Measurements from ENCODE around the gene MUCL1.
"Not testable (repeated sequence)": the region's sequence is repeated elsewhere in the genome, so short reads cannot be mapped to it uniquely, and the experiment has no call there.

MUCL1 gene

GRCh38 chr12:54863948-54864618 is 9.8 kb downstream of the MUCL1 start:
- H3K27ac ChIP-seq (ENCODE audit: low read depth, low read length): no peak overlapping the region
- no peak overlapping the region for H3K4me3 ChIP-seq (ENCODE audit: low read depth, low read length)
- H3K27me3 ChIP-seq (ENCODE audit: control insufficient read depth, insufficient read depth, low read length): peaks cover 16% of the 10 kb centered on the region
- H3K9ac ChIP-seq (ENCODE audit: low read depth, low read length): no peak overlapping the region
- peaks cover 15% of the 10 kb centered on the region for H3K4me1 ChIP-seq (ENCODE audit: control insufficient read depth, insufficient read depth, low read length)
- no peaks in the 10 kb centered on the region for H3K9me3 ChIP-seq (ENCODE audit: control insufficient read depth, insufficient read depth, low read length)
- H3K36me3 ChIP-seq (ENCODE audit: control insufficient read depth, insufficient read depth, low read length): no peaks in the 10 kb centered on the region

DNA sequence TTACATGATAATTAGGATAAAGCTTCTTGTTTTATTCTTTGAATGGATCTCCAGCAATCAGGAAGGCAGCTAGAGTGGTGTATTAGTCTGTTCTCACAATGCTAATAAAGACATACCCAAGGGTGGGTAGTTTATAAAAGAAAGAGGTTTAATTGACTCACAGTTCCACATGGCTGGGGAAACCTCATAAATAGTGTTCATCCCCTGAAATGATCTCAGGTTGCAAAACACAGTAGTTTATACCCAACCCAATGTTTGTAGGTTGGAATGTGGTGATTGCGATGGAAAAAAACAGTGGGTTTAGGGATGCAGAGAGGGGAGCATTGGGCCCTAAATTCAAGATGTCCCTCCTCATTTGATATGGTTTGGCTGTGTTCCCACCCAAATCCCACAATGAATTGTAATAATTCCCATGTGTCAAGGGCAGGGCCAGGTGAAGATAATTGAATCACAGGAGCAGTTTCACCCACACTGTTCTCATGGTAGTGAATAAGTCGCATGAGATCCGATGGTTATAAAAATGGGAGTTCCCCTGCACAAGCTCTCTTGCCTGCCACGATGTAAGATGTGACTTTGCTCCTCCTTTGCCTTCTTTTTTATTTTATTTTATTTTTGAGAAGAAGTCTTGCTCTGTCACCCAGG is 11.5 kb downstream of the MUCL1 start:
- Histone ChIP-seq H3K36me3 (ENCODE audit: control insufficient read depth, insufficient read depth, low read length) (no peaks in the 10 kb centered on the region), H3K9me3 (ENCODE audit: control insufficient read depth, insufficient read depth, low read length) (no peaks in the 10 kb centered on the region), H3K27ac (ENCODE audit: low read depth, low read length) (no peak overlapping the region), H3K9ac (ENCODE audit: low read depth, low read length) (no peak overlapping the region), H3K4me1 (ENCODE audit: control insufficient read depth, insufficient read depth, low read length) (peaks cover 10% of the 10 kb centered on the region; the same call in 1 of the 2 replicates), H3K4me3 (ENCODE audit: low read depth, low read length) (no peak overlapping the region), H3K27me3 (ENCODE audit: control insufficient read depth, insufficient read depth, low read length) (no peaks in the 10 kb centered on the region)

- Histone ChIP-seq H3K36me3 (ENCODE audit: control insufficient read depth, insufficient read depth, low read length) (no peaks in the 10 kb centered on the region), H3K9ac (ENCODE audit: low read depth, low read length) (no peak overlapping the region), H3K4me3 (ENCODE audit: low read depth, low read length) (no peak overlapping the region), H3K27ac (ENCODE audit: low read depth, low read length) (no peak overlapping the region), H3K27me3 (ENCODE audit: control insufficient read depth, insufficient read depth, low read length) (no peaks in the 10 kb centered on the region), H3K4me1 (ENCODE audit: control insufficient read depth, insufficient read depth, low read length) (peaks cover 10% of the 10 kb centered on the region; the same call in 1 of the 2 replicates), H3K9me3 (ENCODE audit: control insufficient read depth, insufficient read depth, low read length) (no peaks in the 10 kb centered on the region)
Measured at GRCh38 chr12:54868690-54869089, 14.4 kb downstream of the MUCL1 start.

DNA sequence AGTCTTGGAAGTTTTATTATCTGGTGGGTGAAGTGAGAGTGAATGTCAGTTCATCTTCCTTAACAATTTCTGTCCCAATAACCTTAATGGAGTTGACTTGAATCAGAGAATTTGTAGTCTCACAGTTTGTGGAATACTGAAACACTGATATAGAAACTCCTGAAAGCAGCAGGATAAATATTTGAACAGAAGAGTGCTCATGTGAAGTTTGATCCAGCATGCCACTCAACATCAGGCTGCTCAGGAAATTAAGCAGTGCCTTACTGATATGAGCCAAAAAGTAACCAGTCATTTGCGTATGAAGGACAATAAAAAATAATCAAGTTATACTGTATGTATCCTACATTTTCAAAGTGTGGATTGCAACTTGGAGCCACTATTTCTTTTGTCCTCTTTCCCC is 15.7 kb downstream of the MUCL1 start:
- no peak overlapping the region for H3K27ac ChIP-seq (ENCODE audit: low read depth, low read length)
- H3K36me3 ChIP-seq (ENCODE audit: control insufficient read depth, insufficient read depth, low read length): no peaks in the 10 kb centered on the region
- H3K9me3 ChIP-seq (ENCODE audit: control insufficient read depth, insufficient read depth, low read length): no peaks in the 10 kb centered on the region
- no peaks in the 10 kb centered on the region for H3K4me1 ChIP-seq (ENCODE audit: control insufficient read depth, insufficient read depth, low read length)
- no peak overlapping the region for H3K4me3 ChIP-seq (ENCODE audit: low read depth, low read length)
- no peak overlapping the region for H3K9ac ChIP-seq (ENCODE audit: low read depth, low read length)
- H3K27me3 ChIP-seq (ENCODE audit: control insufficient read depth, insufficient read depth, low read length): no peaks in the 10 kb centered on the region

- H3K4me1 ChIP-seq (ENCODE audit: control insufficient read depth, insufficient read depth, low read length): no peaks in the 10 kb centered on the region
- H3K36me3 ChIP-seq (ENCODE audit: control insufficient read depth, insufficient read depth, low read length): no peaks in the 10 kb centered on the region
Measured at GRCh38 chr12:54870617-54871016, 16.3 kb downstream of the MUCL1 start.

GRCh38 chr12:54879150-54879549 is 24.8 kb downstream of the MUCL1 start:
- H3K9me3 ChIP-seq (ENCODE audit: control insufficient read depth, insufficient read depth, low read length): no peaks in the 10 kb centered on the region
- H3K4me1 ChIP-seq (ENCODE audit: control insufficient read depth, insufficient read depth, low read length): no peaks in the 10 kb centered on the region
- H3K27ac ChIP-seq (ENCODE audit: low read depth, low read length): no peak overlapping the region
- H3K27me3 ChIP-seq (ENCODE audit: control insufficient read depth, insufficient read depth, low read length): no peaks in the 10 kb centered on the region
- no peak overlapping the region for H3K9ac ChIP-seq (ENCODE audit: low read depth, low read length)
- H3K36me3 ChIP-seq (ENCODE audit: control insufficient read depth, insufficient read depth, low read length): no peaks in the 10 kb centered on the region
- no peak overlapping the region for H3K4me3 ChIP-seq (ENCODE audit: low read depth, low read length)

More at GRCh38 chr12:54870617-54871016, 16.3 kb downstream of the MUCL1 start:
- Histone ChIP-seq H3K9me3 (ENCODE audit: control insufficient read depth, insufficient read depth, low read length) (no peaks in the 10 kb centered on the region), H3K9ac (ENCODE audit: low read depth, low read length) (no peak overlapping the region), H3K27me3 (ENCODE audit: control insufficient read depth, insufficient read depth, low read length) (no peaks in the 10 kb centered on the region), H3K27ac (ENCODE audit: low read depth, low read length) (no peak overlapping the region), H3K4me3 (ENCODE audit: low read depth, low read length) (no peak overlapping the region)

- Histone ChIP-seq H3K9ac (ENCODE audit: low read depth, low read length) (no peak overlapping the region), H3K27ac (ENCODE audit: low read depth, low read length) (no peak overlapping the region)
Measured at GRCh38 chr12:54879579-54879978, 25.3 kb downstream of the MUCL1 start.

DNA sequence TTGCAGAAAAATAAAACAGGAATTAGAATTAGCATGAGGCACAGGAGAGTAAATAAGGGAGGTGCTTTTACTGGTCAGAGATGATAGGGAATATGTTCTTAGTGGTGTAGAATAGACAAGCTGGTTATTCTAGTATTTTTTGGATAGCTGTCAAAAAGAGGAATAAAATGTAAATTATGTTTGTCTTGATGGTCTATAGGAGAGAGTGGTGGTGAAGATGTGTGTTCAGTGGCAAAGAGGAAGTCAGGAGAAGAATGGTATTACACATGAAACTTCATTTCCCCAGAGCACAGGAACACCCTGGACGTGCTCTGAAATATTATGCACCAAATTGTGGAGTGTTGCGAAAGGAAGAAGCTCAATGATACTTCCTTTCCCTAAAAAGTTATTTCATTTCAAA is 27.8 kb downstream of the MUCL1 start:
- no peak overlapping the region for H3K9ac ChIP-seq (ENCODE audit: low read depth, low read length)
- no peaks in the 10 kb centered on the region for H3K27me3 ChIP-seq (ENCODE audit: control insufficient read depth, insufficient read depth, low read length)
- H3K36me3 ChIP-seq (ENCODE audit: control insufficient read depth, insufficient read depth, low read length): no peaks in the 10 kb centered on the region
- no peak overlapping the region for H3K27ac ChIP-seq (ENCODE audit: low read depth, low read length)
- no peak overlapping the region for H3K4me3 ChIP-seq (ENCODE audit: low read depth, low read length)
- no peaks in the 10 kb centered on the region for H3K4me1 ChIP-seq (ENCODE audit: control insufficient read depth, insufficient read depth, low read length)
- no peaks in the 10 kb centered on the region for H3K9me3 ChIP-seq (ENCODE audit: control insufficient read depth, insufficient read depth, low read length)

More at GRCh38 chr12:54879579-54879978, 25.3 kb downstream of the MUCL1 start:
- Histone ChIP-seq H3K27me3 (ENCODE audit: control insufficient read depth, insufficient read depth, low read length) (no peaks in the 10 kb centered on the region), H3K9me3 (ENCODE audit: control insufficient read depth, insufficient read depth, low read length) (no peaks in the 10 kb centered on the region), H3K36me3 (ENCODE audit: control insufficient read depth, insufficient read depth, low read length) (no peaks in the 10 kb centered on the region), H3K4me3 (ENCODE audit: low read depth, low read length) (no peak overlapping the region), H3K4me1 (ENCODE audit: control insufficient read depth, insufficient read depth, low read length) (no peaks in the 10 kb centered on the region)

GRCh38 chr12:54882597-54882996 is 28.3 kb downstream of the MUCL1 start:
- H3K4me3 ChIP-seq (ENCODE audit: low read depth, low read length); H3K36me3 ChIP-seq (ENCODE audit: control insufficient read depth, insufficient read depth, low read length); H3K27me3 ChIP-seq (ENCODE audit: control insufficient read depth, insufficient read depth, low read length); H3K9me3 ChIP-seq (ENCODE audit: control insufficient read depth, insufficient read depth, low read length); H3K27ac ChIP-seq (ENCODE audit: low read depth, low read length); H3K4me1 ChIP-seq (ENCODE audit: control insufficient read depth, insufficient read depth, low read length); H3K9ac ChIP-seq (ENCODE audit: low read depth, low read length): not testable (repeated sequence)

DNA sequence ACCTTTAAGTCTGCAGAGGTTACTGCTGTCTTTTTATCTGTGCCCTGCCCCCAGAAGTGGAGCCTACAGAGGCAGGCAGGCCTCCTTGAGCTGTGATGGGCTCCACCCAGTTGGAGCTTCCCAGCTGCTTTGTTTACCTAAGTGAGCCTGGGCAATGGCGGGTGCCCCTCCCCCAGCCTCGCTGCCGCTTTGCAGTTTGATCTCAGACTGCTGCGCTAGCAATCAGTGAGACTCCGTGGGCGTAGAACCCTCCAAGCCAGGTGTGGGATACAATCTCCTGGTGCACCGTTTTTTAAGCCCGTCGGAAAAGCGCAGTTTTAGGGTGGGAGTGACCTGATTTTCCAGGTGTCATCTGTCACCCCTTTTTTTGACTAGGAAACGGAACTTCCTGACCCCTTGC is 34.1 kb downstream of the MUCL1 start:
- not testable (repeated sequence) for H3K36me3 ChIP-seq (ENCODE audit: control insufficient read depth, insufficient read depth, low read length); H3K27me3 ChIP-seq (ENCODE audit: control insufficient read depth, insufficient read depth, low read length); H3K9me3 ChIP-seq (ENCODE audit: control insufficient read depth, insufficient read depth, low read length); H3K4me1 ChIP-seq (ENCODE audit: control insufficient read depth, insufficient read depth, low read length); H3K27ac ChIP-seq (ENCODE audit: low read depth, low read length); H3K9ac ChIP-seq (ENCODE audit: low read depth, low read length)
- peak overlapping the region; percentile 33 for H3K4me3 ChIP-seq (ENCODE audit: low read depth, low read length)

- H3K27me3 ChIP-seq (ENCODE audit: control insufficient read depth, insufficient read depth, low read length): no peaks in the 10 kb centered on the region
- no peaks in the 10 kb centered on the region for H3K9me3 ChIP-seq (ENCODE audit: control insufficient read depth, insufficient read depth, low read length)
- no peak overlapping the region for H3K27ac ChIP-seq (ENCODE audit: low read depth, low read length)
- H3K9ac ChIP-seq (ENCODE audit: low read depth, low read length): no peak overlapping the region
- H3K4me3 ChIP-seq (ENCODE audit: low read depth, low read length): no peak overlapping the region
- H3K36me3 ChIP-seq (ENCODE audit: control insufficient read depth, insufficient read depth, low read length): no peaks in the 10 kb centered on the region
- peaks cover 8% of the 10 kb centered on the region; the same call in 1 of the 2 replicates for H3K4me1 ChIP-seq (ENCODE audit: control insufficient read depth, insufficient read depth, low read length)
Measured at GRCh38 chr12:54890339-54890738, 36.0 kb downstream of the MUCL1 start.
